GM12878 (cell line): ENCODE measurements around the gene C1orf174. TPM values are rescaled to one million over a fixed set of nuclear protein-coding genes. Genes with fewer than 3 reads are reported as not detected.

Source experiments
- ATAC-seq: fragments of 200-7000 bp; cut with Tn5 transposase; 3 replicates; pipeline ENCODE4 v1.9.1; 2020; ENCODE audit warnings: mild to moderate bottlenecking, moderate library complexity
- BruUV-seq: library from RNA; stranded (reverse); fragments of 400-500 nt; replicated peaks from 2 replicates; lab custom pipeline; 2021; lab: Mats Ljungman, UMichigan
- CTCF ChIA-PET: fragments of 300-600 bp; sonication (Branson Sonifier 250); formaldehyde crosslinking; extraction: SDS; loops from one replicate; lab custom pipeline; 2021; ENCODE audit warnings: inconsistent platforms; lab: Yijun Ruan, JAX
- POLR2A ChIA-PET: fragments of 350-600 bp; formaldehyde crosslinking; extraction: SDS; loops from one replicate; lab custom pipeline; 2021; ENCODE audit warnings: inconsistent platforms; lab: Charles Lee
- RAD21 ChIA-PET: fragments of 300-600 bp; sonication (Branson Sonifier 250); formaldehyde crosslinking; loops from one replicate; lab custom pipeline; 2023; ENCODE audit warnings: antibody characterized with exemption; ENCODE audit not compliant: unreplicated experiment; lab: Charles Lee
- SMC1A ChIA-PET: fragments of 300-600 bp; sonication (Branson Sonifier 250); formaldehyde crosslinking; loops from one replicate; lab custom pipeline; 2023; ENCODE audit not compliant: unreplicated experiment, uncharacterized antibody; lab: Charles Lee
- DNase-seq: peaks from one replicate; pipeline ENCODE4 v3.0.0-alpha.2; 2011; ENCODE audit warnings: low read depth, low spot score
- FAIRE-seq: peaks from 3 replicates; lab custom pipeline; 2011; peaks lifted over from hg19 to GRCh38; lab: Jason Lieb, UNC
- H2AFZ ChIP-seq: 2 replicates; pipeline ENCODE4 v1.6.0; 2011; ENCODE audit warnings: low read depth, low read length, control low read depth; ENCODE audit not compliant: control insufficient read depth
- H3K27ac ChIP-seq: 2 replicates; pipeline ENCODE4 v1.5.1; 2011; ENCODE audit warnings: control low read depth; ENCODE audit not compliant: control insufficient read depth, insufficient read depth
- H3K27me3 ChIP-seq, 2 experiments: replicated peaks in 1 of 2; 2 replicates each; pipeline versions ENCODE4 v1.6.0 to v1.6.1; 2011; ENCODE audit warnings: low read length in 1 of 2; ENCODE audit not compliant: control insufficient read depth in 2 of 2, insufficient read depth in 2 of 2
- H3K36me3 ChIP-seq, 2 experiments: 2 replicates each; pipeline ENCODE4 v1.5.1; 2011; ENCODE audit warnings: low read length in 1 of 2; ENCODE audit not compliant: control insufficient read depth in 2 of 2, insufficient read depth in 2 of 2
- H3K4me1 ChIP-seq: 2 replicates; pipeline ENCODE4 v1.6.1; 2011; ENCODE audit warnings: mild to moderate bottlenecking, low read length, moderate library complexity, mixed read lengths; ENCODE audit not compliant: control insufficient read depth, insufficient read depth
- H3K4me2 ChIP-seq: 2 replicates; pipeline ENCODE4 v1.6.0; 2011; ENCODE audit warnings: control low read depth; ENCODE audit not compliant: control insufficient read depth, insufficient read depth
- H3K4me3 ChIP-seq: fragments of 200-600 bp; sonication (generic); 2 replicates; pipeline ENCODE4 v1.5.1; 2016
- H3K79me2 ChIP-seq: 2 replicates; pipeline ENCODE4 v1.6.0; 2011; ENCODE audit warnings: low read length; ENCODE audit not compliant: control insufficient read depth, insufficient read depth
- H3K9ac ChIP-seq: 2 replicates; pipeline ENCODE4 v1.8.0; 2011; ENCODE audit warnings: low read length, control low read depth, mixed read lengths; ENCODE audit not compliant: control insufficient read depth, insufficient read depth
- H3K9me3 ChIP-seq: replicated peaks from 3 replicates; pipeline ENCODE4 v1.5.1; 2011; ENCODE audit warnings: mild to moderate bottlenecking, low read length; ENCODE audit not compliant: control insufficient read depth, insufficient read depth
- H4K20me1 ChIP-seq: 2 replicates; pipeline ENCODE4 v1.6.0; 2011; ENCODE audit not compliant: control insufficient read depth, insufficient read depth
- ATF7 ChIP-seq: fragments of 450-650 bp; IDR thresholded peaks from 2 replicates; pipeline ENCODE4 v1.6.1; 2016; ENCODE audit warnings: low read depth, mild to moderate bottlenecking
- CBFB ChIP-seq: IDR thresholded peaks from 2 replicates; pipeline ENCODE4 v1.6.1; 2016; ENCODE audit warnings: antibody characterized with exemption, low read depth
- CHD4 ChIP-seq: fragments of 200-600 bp; sonication (generic); IDR thresholded peaks from 2 replicates; pipeline ENCODE4 v1.6.1; 2016; ENCODE audit warnings: mild to moderate bottlenecking
- HDAC6 ChIP-seq: fragments of 200-600 bp; sonication (generic); IDR thresholded peaks from one replicate; pipeline ENCODE4 v1.8.0; 2017; ENCODE audit warnings: antibody characterized with exemption; ENCODE audit not compliant: unreplicated experiment
- IKZF1 ChIP-seq: fragments of 450-650 bp; conservative IDR thresholded peaks from 2 replicates; pipeline ENCODE4 v1.6.1; 2017; ENCODE audit warnings: antibody characterized with exemption, mild to moderate bottlenecking
- JUND ChIP-seq: IDR thresholded peaks from 2 replicates; pipeline ENCODE4 v1.6.1; 2012; ENCODE audit warnings: low read depth, mild to moderate bottlenecking, low read length, improper control_type of control experiment, moderate library complexity
- KDM1A ChIP-seq: fragments of 200-600 bp; sonication (generic); IDR thresholded peaks from 2 replicates; pipeline ENCODE4 v1.6.1; 2016; ENCODE audit warnings: borderline replicate concordance
- MEF2A ChIP-seq: IDR thresholded peaks from 2 replicates; pipeline ENCODE4 v1.6.1; 2011; ENCODE audit warnings: low read depth, mild to moderate bottlenecking, low read length, moderate library complexity; ENCODE audit not compliant: insufficient read depth
- MTA2 ChIP-seq: fragments of 450-650 bp; IDR thresholded peaks from 2 replicates; pipeline ENCODE4 v1.6.1; 2016; ENCODE audit warnings: low read depth, mild to moderate bottlenecking, moderate library complexity
- MYB ChIP-seq: fragments of 150-350 bp; IDR thresholded peaks from 2 replicates; pipeline ENCODE4 v1.6.1; 2014; ENCODE audit warnings: mild to moderate bottlenecking, low read depth, low read length, borderline replicate concordance
- POU2F2 ChIP-seq: IDR thresholded peaks from 3 replicates; pipeline ENCODE4 v1.6.1; 2011; ENCODE audit warnings: low read depth, mild to moderate bottlenecking, low read length, borderline replicate concordance
- SMAD1 ChIP-seq: fragments of 450-650 bp; IDR thresholded peaks from 2 replicates; pipeline ENCODE4 v1.6.1; 2018; ENCODE audit warnings: mild to moderate bottlenecking, low read depth; ENCODE audit not compliant: partially characterized antibody
- SUPT20H ChIP-seq: IDR thresholded peaks from 2 replicates; pipeline ENCODE4 v1.6.1; 2011; ENCODE audit warnings: low read depth, mild to moderate bottlenecking, low read length, moderate library complexity, borderline replicate concordance; ENCODE audit not compliant: control insufficient read depth
- ZBED1 ChIP-seq: IDR thresholded peaks from 2 replicates; pipeline ENCODE4 v1.6.1; 2016; ENCODE audit warnings: borderline replicate concordance
- WGBS: methylation state at CpG from one replicate; pipeline ENCODE4 v1.1.6; 2016; ENCODE audit warnings: low lambda C conversion rate; ENCODE audit not compliant: insufficient replicate concordance, insufficient coverage; ENCODE audit errors: missing lambda C conversion rate; 5-methylcytosine and 5-hydroxymethylcytosine counted together
- in situ Hi-C: fragments of 300-500 bp; cut with MboI; formaldehyde crosslinking; loops from 9 replicates; pipeline ENCODE4 v1.14.3; 2018; ENCODE audit warnings: mixed read lengths
- intact Hi-C: fragments of 100-400 bp; cut with micrococcal nuclease; formaldehyde crosslinking; loops from one replicate; pipeline ENCODE4 v1.14.2; 2022; ENCODE audit not compliant: unreplicated experiment
- polyA plus RNA-seq, 11 experiments: library from polyadenylated mRNA; depleted of rRNA in 4 of 11; unstranded in 6 of 11; stranded (reverse) in 5 of 11; fragments of >200 nt; fragmentation: Nextera tagmentation in 4 of 11; fragmentation: Illumina TruSeq in 1 of 11; extraction: Ambion mirVana in 4 of 11; extraction: Trizol in 1 of 11; gene quantifications; 1 replicate in 1 of 11; 2 replicates in 10 of 11; pipeline versions ENCODE4 v1.2.1 to v1.2.3, GENCODE V29; 2011 to 2016; ENCODE audit warnings: inconsistent platforms in 2 of 11, missing spikeins in 2 of 11, low read depth in 1 of 11
- total RNA-seq, 4 experiments: library from RNA; depleted of rRNA in 3 of 4; stranded (reverse); fragments of >200 nt in 3 of 4; fragmentation: Illumina TruSeq in 1 of 4; extraction: Trizol in 1 of 4; gene quantifications; 2 replicates each; pipeline versions ENCODE4 v1.2.1 to v1.2.3, GENCODE V29; 2013 to 2021
- TF ChIP-seq, protein P1 (sequence below): fragments of 450-650 bp; IDR thresholded peaks from 2 replicates; pipeline ENCODE4 v1.6.1; 2018; ENCODE audit warnings: mild to moderate bottlenecking, low read depth, moderate library complexity; ENCODE audit not compliant: partially characterized antibody

Gene C1orf174
- total and polyA plus RNA-seq, 10 of the 15 experiments (the other 5 are each of a cell fraction or from before 2014, with no cell fraction given): 17.5 to 35.4 (median 25.1) TPM

- no peaks in the 10 kb centered on the region for H4K20me1 ChIP-seq
- 72% methylated on average over 22 of the region's 22 CpGs for WGBS
- FAIRE-seq (no peak), ATAC-seq (no peak), DNase-seq (no peak)
- H3K36me3 ChIP-seq: no peaks in the 10 kb centered on the region
- BruUV-seq: no TSS peak
- H3K4me2 ChIP-seq: no peak overlapping the region
- H3K27me3 ChIP-seq: peaks cover 3 to 4% of the 10 kb centered on the region in 2 experiments; a peak in 3 of 4 replicates
- TF ChIP-seq KDM1A (no peak), CHD4 (no peak), IKZF1 (no peak), MTA2 (no peak), JUND (no peak), SUPT20H (no peak), POU2F2 (no peak), HDAC6 (no peak), ATF7 (no peak), MEF2A (no peak), CBFB (no peak), MYB (no peak), SMAD1 (no peak), ZBED1 (no peak)
- TF ChIP-seq, protein P1, sequence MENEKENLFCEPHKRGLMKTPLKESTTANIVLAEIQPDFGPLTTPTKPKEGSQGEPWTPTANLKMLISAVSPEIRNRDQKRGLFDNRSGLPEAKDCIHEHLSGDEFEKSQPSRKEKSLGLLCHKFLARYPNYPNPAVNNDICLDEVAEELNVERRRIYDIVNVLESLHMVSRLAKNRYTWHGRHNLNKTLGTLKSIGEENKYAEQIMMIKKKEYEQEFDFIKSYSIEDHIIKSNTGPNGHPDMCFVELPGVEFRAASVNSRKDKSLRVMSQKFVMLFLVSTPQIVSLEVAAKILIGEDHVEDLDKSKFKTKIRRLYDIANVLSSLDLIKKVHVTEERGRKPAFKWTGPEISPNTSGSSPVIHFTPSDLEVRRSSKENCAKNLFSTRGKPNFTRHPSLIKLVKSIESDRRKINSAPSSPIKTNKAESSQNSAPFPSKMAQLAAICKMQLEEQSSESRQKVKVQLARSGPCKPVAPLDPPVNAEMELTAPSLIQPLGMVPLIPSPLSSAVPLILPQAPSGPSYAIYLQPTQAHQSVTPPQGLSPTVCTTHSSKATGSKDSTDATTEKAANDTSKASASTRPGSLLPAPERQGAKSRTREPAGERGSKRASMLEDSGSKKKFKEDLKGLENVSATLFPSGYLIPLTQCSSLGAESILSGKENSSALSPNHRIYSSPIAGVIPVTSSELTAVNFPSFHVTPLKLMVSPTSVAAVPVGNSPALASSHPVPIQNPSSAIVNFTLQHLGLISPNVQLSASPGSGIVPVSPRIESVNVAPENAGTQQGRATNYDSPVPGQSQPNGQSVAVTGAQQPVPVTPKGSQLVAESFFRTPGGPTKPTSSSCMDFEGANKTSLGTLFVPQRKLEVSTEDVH: no peak
- H3K9me3 ChIP-seq: no peaks in the 10 kb centered on the region
- in situ Hi-C loops: no loop called here
- ChIA-PET CTCF (interaction anchor here (0.7 to 1.3 kb wide), 2 partner anchors 31 to 132 kb away, joined by 3 read pairs; no protein-coding TSS in a partner anchor), SMC1A (no interaction called here), RAD21 (interaction anchor here (1.1 to 1.3 kb wide), 2 partner anchors 15 to 50 kb away, joined by 3 read pairs; partner anchors contain the start of genes CEP104 and DFFB), POLR2A (no interaction called here)
- no peak overlapping the region for H3K9ac ChIP-seq
- H3K79me2 ChIP-seq: no peaks in the 10 kb centered on the region
- intact Hi-C loops: no loop called here
- H3K27ac ChIP-seq: no peak overlapping the region
- H3K4me3 ChIP-seq: no peak overlapping the region
- H2AFZ ChIP-seq: no peak overlapping the region
- no peaks in the 10 kb centered on the region for H3K4me1 ChIP-seq
Observed at GRCh38 chr1:3907621-3908165, 7.6 kb upstream of the C1orf174 start.
